Measurements from ENCODE around the gene SLC5A11. TPM values are rescaled to one million over a fixed set of nuclear protein-coding genes. Genes with fewer than 3 reads are reported as not detected.
"Not testable (repeated sequence)": the region's sequence is repeated elsewhere in the genome, so short reads cannot be mapped to it uniquely, and the experiment has no call there.

Gene SLC5A11
- total RNA-seq, 1 donor from 2014 or later, result 0.22 TPM

- Mint-ChIP-seq H3K9me3 (no peaks in the 10 kb centered on the region), H3K4me1 (no peaks in the 10 kb centered on the region), H3K4me3 (no peak overlapping the region), H3K27me3 (ENCODE audit: low read depth) (no peaks in the 10 kb centered on the region), H3K27ac (peak overlapping the region; percentile 8), H3K36me3 (peaks cover 39% of the 10 kb centered on the region)
- DNase-seq (ENCODE audit: low spot score in 2 of 2, unreplicated experiment in 2 of 2), result no peak
- no peak for TF ChIP-seq CTCF (IDR thresholded peaks at IDR 0.05; ENCODE audit: unreplicated experiment)
These were observed 34.6 kb upstream of the SLC5A11 start for GRCh38 chr16:24810951-24811843.

- peaks cover 35% of the 10 kb centered on the region for H3K36me3 Mint-ChIP-seq
These were observed 33.0 kb upstream of the SLC5A11 start for GRCh38 chr16:24812813-24813212.

GRCh38 chr16:24815021-24815420 is 30.7 kb upstream of the SLC5A11 start:
- H3K4me1 Mint-ChIP-seq, result no peaks in the 10 kb centered on the region
- no peak overlapping the region for H3K4me3 Mint-ChIP-seq
- no peaks in the 10 kb centered on the region for H3K27me3 Mint-ChIP-seq (ENCODE audit: low read depth)
- no peak for DNase-seq (ENCODE audit: low spot score in 2 of 2, unreplicated experiment in 2 of 2)
- H3K9me3 Mint-ChIP-seq, result no peaks in the 10 kb centered on the region
- no peak for TF ChIP-seq CTCF (IDR thresholded peaks at IDR 0.05; ENCODE audit: unreplicated experiment)
- H3K36me3 Mint-ChIP-seq, result peaks cover 45% of the 10 kb centered on the region
- H3K27ac Mint-ChIP-seq, result no peak overlapping the region

More at GRCh38 chr16:24812813-24813212, 33.0 kb upstream of the SLC5A11 start:
- H3K27me3 Mint-ChIP-seq (ENCODE audit: low read depth); H3K9me3 Mint-ChIP-seq; H3K27ac Mint-ChIP-seq; H3K4me1 Mint-ChIP-seq; DNase-seq (ENCODE audit: low spot score in 2 of 2, unreplicated experiment in 2 of 2); H3K4me3 Mint-ChIP-seq: not testable (repeated sequence)

- DNase-seq (ENCODE audit: low spot score in 2 of 2, unreplicated experiment in 2 of 2), result no peak
- Mint-ChIP-seq H3K9me3 (no peaks in the 10 kb centered on the region), H3K27me3 (ENCODE audit: low read depth) (no peaks in the 10 kb centered on the region), H3K36me3 (peaks cover 41% of the 10 kb centered on the region), H3K27ac (no peak overlapping the region), H3K4me3 (no peak overlapping the region), H3K4me1 (no peaks in the 10 kb centered on the region)
- TF ChIP-seq CTCF (IDR thresholded peaks at IDR 0.05; ENCODE audit: unreplicated experiment), result no peak
These were observed 29.1 kb upstream of the SLC5A11 start for GRCh38 chr16:24816688-24817087.

GRCh38 chr16:24819462-24820040 is 26.2 kb upstream of the SLC5A11 start:
- Mint-ChIP-seq H3K36me3 (peaks cover 50% of the 10 kb centered on the region), H3K4me3 (no peak overlapping the region), H3K9me3 (no peaks in the 10 kb centered on the region), H3K27me3 (ENCODE audit: low read depth) (no peaks in the 10 kb centered on the region), H3K27ac (no peak overlapping the region), H3K4me1 (no peaks in the 10 kb centered on the region)
- DNase-seq (ENCODE audit: low spot score in 2 of 2, unreplicated experiment in 2 of 2), result no peak
- TF ChIP-seq CTCF (IDR thresholded peaks at IDR 0.05; ENCODE audit: unreplicated experiment), result no peak

- DNase-seq (ENCODE audit: low spot score in 2 of 2, unreplicated experiment in 2 of 2), result no peak
- H3K9me3 Mint-ChIP-seq, result no peaks in the 10 kb centered on the region
- peaks cover 50% of the 10 kb centered on the region for H3K36me3 Mint-ChIP-seq
- H3K27me3 Mint-ChIP-seq (ENCODE audit: low read depth), result no peaks in the 10 kb centered on the region
- no peaks in the 10 kb centered on the region for H3K4me1 Mint-ChIP-seq
- no peak overlapping the region for H3K27ac Mint-ChIP-seq
- TF ChIP-seq CTCF (IDR thresholded peaks at IDR 0.05; ENCODE audit: unreplicated experiment), result no peak
- no peak overlapping the region for H3K4me3 Mint-ChIP-seq
These were observed 25.2 kb upstream of the SLC5A11 start for GRCh38 chr16:24820522-24820921.

All from mesothelial cell of epicardium (in vitro differentiated cells).